T-helper 2 cell treated with Interferon-gamma antibody and Interleukin-4, amounts not matched to agents 5 μg/mL and 100 μg/mL, for 36 hours (primary cell): ENCODE measurements around the gene PTPRM.

Experiments used
- DNase-seq: peaks from one replicate; pipeline ENCODE4 v3.0.0; 2021; ENCODE audit warnings: low spot score
- H3K27ac Mint-ChIP-seq: one replicate; pipeline ENCODE4 v1.8.0; 2021; ENCODE audit warnings: mild to moderate bottlenecking, mixed read lengths
- H3K27me3 Mint-ChIP-seq: one replicate; pipeline ENCODE4 v1.8.0; 2021; ENCODE audit warnings: low read depth, mixed read lengths
- H3K36me3 Mint-ChIP-seq: one replicate; pipeline ENCODE4 v1.8.0; 2021; ENCODE audit warnings: low read depth, mixed read lengths
- H3K4me1 Mint-ChIP-seq: one replicate; pipeline ENCODE4 v1.8.0; 2021; ENCODE audit warnings: low read depth, mixed read lengths
- H3K4me3 Mint-ChIP-seq: one replicate; pipeline ENCODE4 v1.8.0; 2022; ENCODE audit warnings: mild to moderate bottlenecking, moderate library complexity, mixed read lengths
- H3K9me3 Mint-ChIP-seq: one replicate; pipeline ENCODE4 v1.8.0; 2021; ENCODE audit warnings: mixed read lengths

The PTPRM gene

DNA sequence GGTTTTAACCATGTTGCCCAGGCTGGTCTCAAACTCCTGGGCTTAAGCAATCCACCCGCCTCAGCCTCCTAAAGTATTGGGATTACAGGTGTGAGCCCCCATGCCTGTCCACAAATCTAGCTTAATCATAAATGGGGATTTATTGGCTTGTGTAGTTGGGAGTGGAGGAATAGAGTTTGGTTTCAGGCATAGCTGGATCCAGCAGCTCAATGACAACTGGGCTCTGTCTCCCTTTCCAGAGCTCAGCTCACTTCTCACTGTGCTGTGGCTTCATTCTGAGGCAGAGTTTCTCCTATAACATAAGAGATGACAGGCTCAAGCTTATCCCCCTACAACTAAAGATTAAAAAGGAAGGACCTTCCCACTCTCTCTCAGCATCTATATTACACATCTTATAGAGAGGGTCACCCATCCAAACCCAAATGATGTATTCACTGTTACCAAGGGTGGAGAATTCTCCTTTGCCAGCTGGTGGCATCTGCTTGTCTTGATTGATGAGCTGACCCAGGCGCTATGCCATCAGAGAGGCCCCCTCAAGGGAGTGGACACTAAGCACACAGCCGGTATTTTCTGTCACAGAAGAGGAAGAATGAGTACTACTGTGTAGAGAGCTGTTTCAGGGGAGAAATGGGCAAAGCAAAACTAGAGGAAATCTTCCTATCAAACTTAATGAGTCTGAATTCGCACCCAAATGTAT is 280.4 kb downstream of the PTPRM start:
- no peak for DNase-seq
- no peaks in the 10 kb centered on the region for H3K36me3 Mint-ChIP-seq
- no peak overlapping the region for H3K27ac Mint-ChIP-seq
- no peaks in the 10 kb centered on the region for H3K4me1 Mint-ChIP-seq
- H3K27me3 Mint-ChIP-seq = no peaks in the 10 kb centered on the region
- H3K9me3 Mint-ChIP-seq = peaks cover 25% of the 10 kb centered on the region
- no peak overlapping the region for H3K4me3 Mint-ChIP-seq

DNA sequence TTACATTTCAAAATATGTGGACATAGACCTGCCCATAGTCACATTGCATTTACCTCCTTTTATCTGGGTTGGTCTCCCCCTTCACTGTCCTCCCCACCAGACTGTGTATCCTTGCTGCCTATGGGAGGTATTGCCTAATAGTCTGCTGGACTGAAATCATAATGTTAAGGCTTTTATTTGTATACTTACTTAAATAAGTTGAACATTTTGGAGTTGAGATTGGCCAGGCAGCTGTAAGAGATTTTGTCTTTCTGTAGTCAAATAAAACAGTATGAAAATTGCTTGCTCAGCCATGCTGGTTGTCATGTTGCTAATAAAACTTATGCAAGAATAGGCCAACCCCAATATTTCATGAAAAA is 280.9 kb downstream of the PTPRM start:
- peaks cover 25% of the 10 kb centered on the region for H3K9me3 Mint-ChIP-seq
- H3K27ac Mint-ChIP-seq = no peak overlapping the region
- no peak overlapping the region for H3K4me3 Mint-ChIP-seq

DNA sequence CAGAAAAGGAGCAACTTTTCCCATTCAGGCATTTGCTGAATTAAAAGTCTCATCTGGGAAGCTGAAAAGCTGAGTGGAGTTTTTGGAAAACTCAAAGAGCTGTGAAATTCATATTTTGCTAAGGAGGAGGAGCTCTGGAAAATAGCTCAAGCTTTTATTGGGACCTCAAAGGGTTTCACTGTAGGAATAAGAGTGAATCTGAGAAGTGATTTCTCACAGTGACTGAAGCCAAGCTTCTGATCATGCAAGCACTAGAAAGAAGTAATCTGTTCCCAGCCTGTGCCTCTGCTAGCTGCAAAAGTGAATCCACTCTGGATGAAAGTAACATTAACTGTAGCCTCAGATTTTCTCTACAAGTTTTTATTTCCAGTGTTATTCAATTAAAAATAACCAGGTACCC is 283.3 kb downstream of the PTPRM start:
- no peaks in the 10 kb centered on the region for H3K27me3 Mint-ChIP-seq
- H3K36me3 Mint-ChIP-seq = no peaks in the 10 kb centered on the region
- peaks cover 11% of the 10 kb centered on the region for H3K9me3 Mint-ChIP-seq
- no peak overlapping the region for H3K27ac Mint-ChIP-seq
- no peak for DNase-seq
- no peak overlapping the region for H3K4me3 Mint-ChIP-seq
- no peaks in the 10 kb centered on the region for H3K4me1 Mint-ChIP-seq

More for the DNA sequence above, 280.9 kb downstream of the PTPRM start:
- Mint-ChIP-seq H3K4me1 (no peaks in the 10 kb centered on the region), H3K27me3 (no peaks in the 10 kb centered on the region), H3K36me3 (no peaks in the 10 kb centered on the region)
- DNase-seq = no peak

DNA sequence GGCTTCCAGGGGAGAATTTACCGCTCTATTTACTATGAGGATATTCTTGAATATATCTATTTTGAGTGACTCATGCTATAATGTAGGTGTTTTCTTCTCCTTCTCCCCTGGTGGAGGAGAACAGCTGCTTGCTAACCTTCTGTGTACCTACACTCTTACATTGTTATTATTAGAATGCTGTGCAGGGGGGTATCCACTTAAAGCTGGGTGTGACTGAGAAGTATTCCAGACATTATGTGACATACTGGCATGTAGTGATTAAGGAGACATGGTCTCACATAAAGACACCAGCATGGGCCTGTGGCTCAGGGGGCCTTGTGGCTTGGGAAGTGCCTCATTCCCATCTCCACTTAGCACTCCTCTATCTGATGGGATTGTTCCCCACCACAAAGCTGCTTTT is 287.9 kb downstream of the PTPRM start:
- DNase-seq = no peak
- Mint-ChIP-seq H3K9me3 (no peaks in the 10 kb centered on the region), H3K4me3 (no peak overlapping the region), H3K4me1 (no peaks in the 10 kb centered on the region), H3K36me3 (no peaks in the 10 kb centered on the region), H3K27me3 (no peaks in the 10 kb centered on the region), H3K27ac (no peak overlapping the region)

DNA sequence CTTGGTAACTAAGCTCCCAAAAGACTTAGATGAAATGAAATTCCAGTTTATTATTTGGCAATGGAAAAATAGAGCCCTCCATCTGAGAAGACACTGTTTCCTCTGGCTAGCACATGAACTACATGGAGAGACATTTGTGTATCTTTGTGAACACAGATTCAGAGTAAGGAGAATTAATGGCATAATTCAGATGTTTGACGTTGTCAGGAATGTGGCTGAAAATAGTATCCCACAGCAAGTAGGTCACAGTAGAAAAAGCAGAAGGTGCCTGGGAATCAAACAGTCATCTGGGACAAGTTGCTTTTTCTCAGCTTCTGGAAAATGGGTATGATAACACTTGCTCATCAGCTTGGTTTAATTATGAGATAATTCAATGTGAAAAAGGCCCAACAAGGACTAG is 288.6 kb downstream of the PTPRM start:
- Mint-ChIP-seq H3K27me3 (no peaks in the 10 kb centered on the region), H3K36me3 (no peaks in the 10 kb centered on the region), H3K27ac (no peak overlapping the region), H3K9me3 (no peaks in the 10 kb centered on the region), H3K4me1 (no peaks in the 10 kb centered on the region), H3K4me3 (no peak overlapping the region)
- no peak for DNase-seq

DNA sequence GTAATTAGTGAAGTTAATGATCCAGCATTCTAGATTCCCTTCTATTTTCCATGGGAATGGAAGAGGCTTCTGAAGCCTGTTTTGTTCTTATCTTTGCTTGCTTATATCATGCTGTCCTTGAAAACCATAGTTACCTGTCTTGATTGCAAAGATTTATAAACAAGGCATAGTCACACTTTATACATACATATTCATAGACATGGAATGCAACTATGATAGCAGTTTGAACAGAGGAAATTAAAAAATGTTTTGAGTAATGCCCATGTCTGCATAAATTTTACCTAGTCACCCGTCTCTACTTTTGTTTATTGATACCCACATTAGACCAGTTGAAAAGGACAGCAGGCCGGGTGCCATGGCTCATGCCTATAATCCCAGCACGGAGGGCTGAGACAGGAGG is 289.0 kb downstream of the PTPRM start:
- H3K9me3 Mint-ChIP-seq = no peaks in the 10 kb centered on the region

DNA sequence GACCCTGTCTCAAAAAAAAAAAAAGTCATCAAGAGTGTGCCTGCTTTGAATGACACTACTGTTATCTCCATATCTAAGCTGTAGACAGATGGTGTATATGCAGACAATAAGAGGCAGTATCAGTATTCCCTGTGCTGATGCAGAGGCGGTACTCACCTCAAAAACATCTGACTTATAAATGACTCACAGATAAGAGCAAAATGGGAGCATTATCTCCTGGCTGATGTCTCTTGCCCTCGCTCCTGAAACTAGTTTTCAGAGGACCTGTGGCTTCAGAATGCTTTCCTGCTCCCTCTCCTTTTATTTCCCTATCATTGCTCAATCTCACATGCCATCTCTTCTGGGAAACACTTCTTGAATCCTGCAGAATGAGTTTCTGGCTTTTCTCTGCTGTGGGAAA is 289.6 kb downstream of the PTPRM start:
- Mint-ChIP-seq H3K36me3 (no peaks in the 10 kb centered on the region), H3K27me3 (no peaks in the 10 kb centered on the region)

More for the DNA sequence above, 289.0 kb downstream of the PTPRM start:
- H3K27me3 Mint-ChIP-seq = no peaks in the 10 kb centered on the region
- DNase-seq = no peak
- H3K4me3 Mint-ChIP-seq = no peak overlapping the region
- no peak overlapping the region for H3K27ac Mint-ChIP-seq
- H3K36me3 Mint-ChIP-seq = no peaks in the 10 kb centered on the region
- H3K4me1 Mint-ChIP-seq = no peaks in the 10 kb centered on the region

DNA sequence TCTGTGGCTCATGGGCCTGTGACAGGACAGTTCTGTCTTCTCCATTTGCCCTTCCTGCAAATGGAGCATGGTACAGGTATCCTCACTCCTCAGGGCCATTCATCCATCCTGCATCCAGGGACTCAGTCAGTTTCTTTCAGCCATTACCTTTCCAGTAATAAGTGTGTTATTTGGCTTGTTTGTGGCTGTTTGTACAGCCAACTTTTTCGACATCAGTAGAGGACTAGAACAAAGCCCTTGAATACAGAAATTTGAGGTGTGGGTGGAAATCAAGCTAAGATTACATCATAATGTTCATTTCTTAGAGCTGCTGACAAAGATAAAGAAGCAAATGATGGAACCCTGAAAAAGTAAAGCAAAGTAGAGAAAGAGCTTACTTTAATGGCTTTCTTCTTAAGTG is 290.4 kb downstream of the PTPRM start:
- H3K9me3 Mint-ChIP-seq = no peaks in the 10 kb centered on the region
- H3K27ac Mint-ChIP-seq = no peak overlapping the region
- no peak overlapping the region for H3K4me3 Mint-ChIP-seq
- DNase-seq = no peak
- H3K36me3 Mint-ChIP-seq = no peaks in the 10 kb centered on the region
- H3K27me3 Mint-ChIP-seq = no peaks in the 10 kb centered on the region
- H3K4me1 Mint-ChIP-seq = no peaks in the 10 kb centered on the region

More for the DNA sequence above, 289.6 kb downstream of the PTPRM start:
- H3K27ac Mint-ChIP-seq = no peak overlapping the region
- no peaks in the 10 kb centered on the region for H3K9me3 Mint-ChIP-seq
- H3K4me1 Mint-ChIP-seq = no peaks in the 10 kb centered on the region
- H3K4me3 Mint-ChIP-seq = no peak overlapping the region
- no peak for DNase-seq

DNA sequence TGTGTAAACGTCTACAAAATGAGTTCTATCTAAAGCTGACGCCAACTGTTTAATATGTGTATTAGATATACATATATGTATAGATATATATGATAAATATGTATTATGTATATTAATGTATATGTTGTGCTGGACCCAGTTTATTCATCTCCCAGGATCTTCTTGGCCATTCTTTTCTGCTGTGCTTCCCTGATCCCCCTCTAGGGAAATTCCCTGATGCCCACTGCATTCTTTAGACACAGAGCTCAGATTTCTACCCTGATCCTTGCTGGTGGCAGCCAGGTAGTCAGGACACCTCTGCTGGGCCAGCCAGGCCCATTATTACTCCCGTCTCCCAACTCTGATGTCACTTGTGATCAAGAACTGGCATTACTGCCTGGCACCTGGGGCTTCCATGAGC is 292.0 kb downstream of the PTPRM start:
- Mint-ChIP-seq H3K27me3 (no peaks in the 10 kb centered on the region), H3K27ac (no peak overlapping the region), H3K4me3 (no peak overlapping the region), H3K36me3 (no peaks in the 10 kb centered on the region), H3K4me1 (no peaks in the 10 kb centered on the region), H3K9me3 (no peaks in the 10 kb centered on the region)
- DNase-seq = no peak

DNA sequence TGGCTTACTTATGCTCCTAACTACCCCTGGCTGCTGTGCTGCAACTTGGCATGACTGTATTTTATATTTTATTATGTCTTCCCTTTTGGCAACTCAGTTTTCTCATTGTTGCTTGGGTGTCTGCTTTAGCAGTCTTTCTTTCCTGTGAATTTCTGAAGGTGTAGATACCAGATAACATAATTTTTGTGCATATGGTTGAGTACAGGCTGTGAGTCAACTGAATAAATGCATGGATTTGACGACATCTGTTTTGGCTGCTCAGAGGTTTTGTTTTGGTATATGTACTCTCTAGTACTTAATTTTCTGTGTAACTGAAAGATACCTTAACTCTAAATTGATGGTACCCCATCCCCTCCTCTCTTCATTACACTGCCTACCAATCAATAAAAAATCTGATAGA is 303.1 kb downstream of the PTPRM start:
- no peak for DNase-seq
- Mint-ChIP-seq H3K27ac (no peak overlapping the region), H3K4me1 (no peaks in the 10 kb centered on the region), H3K9me3 (peaks cover 14% of the 10 kb centered on the region), H3K27me3 (no peaks in the 10 kb centered on the region), H3K4me3 (no peak overlapping the region), H3K36me3 (no peaks in the 10 kb centered on the region)

DNA sequence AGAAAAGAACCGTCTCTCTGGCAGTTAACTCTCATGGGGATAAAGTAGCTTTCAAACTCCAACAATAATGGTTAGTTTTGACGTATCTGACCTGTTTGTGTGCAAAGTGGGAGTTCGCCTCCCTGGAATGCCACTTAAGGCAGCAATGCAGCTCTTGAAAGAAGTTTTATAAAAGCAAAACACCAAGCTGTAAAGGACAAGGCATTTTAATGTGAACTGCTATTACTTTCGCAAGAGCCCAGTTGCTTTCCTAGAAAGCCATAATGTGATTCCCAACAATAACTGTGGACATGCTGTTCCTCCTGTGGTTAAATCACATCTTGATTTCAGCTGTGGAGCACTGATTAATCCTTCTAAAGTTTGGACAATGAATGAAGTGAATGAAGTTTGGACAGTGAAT is 303.7 kb downstream of the PTPRM start:
- no peak overlapping the region for H3K4me3 Mint-ChIP-seq
- H3K4me1 Mint-ChIP-seq = no peaks in the 10 kb centered on the region
- no peaks in the 10 kb centered on the region for H3K27me3 Mint-ChIP-seq
- H3K27ac Mint-ChIP-seq = no peak overlapping the region
- no peaks in the 10 kb centered on the region for H3K36me3 Mint-ChIP-seq
- DNase-seq = no peak
- peaks cover 14% of the 10 kb centered on the region for H3K9me3 Mint-ChIP-seq

DNA sequence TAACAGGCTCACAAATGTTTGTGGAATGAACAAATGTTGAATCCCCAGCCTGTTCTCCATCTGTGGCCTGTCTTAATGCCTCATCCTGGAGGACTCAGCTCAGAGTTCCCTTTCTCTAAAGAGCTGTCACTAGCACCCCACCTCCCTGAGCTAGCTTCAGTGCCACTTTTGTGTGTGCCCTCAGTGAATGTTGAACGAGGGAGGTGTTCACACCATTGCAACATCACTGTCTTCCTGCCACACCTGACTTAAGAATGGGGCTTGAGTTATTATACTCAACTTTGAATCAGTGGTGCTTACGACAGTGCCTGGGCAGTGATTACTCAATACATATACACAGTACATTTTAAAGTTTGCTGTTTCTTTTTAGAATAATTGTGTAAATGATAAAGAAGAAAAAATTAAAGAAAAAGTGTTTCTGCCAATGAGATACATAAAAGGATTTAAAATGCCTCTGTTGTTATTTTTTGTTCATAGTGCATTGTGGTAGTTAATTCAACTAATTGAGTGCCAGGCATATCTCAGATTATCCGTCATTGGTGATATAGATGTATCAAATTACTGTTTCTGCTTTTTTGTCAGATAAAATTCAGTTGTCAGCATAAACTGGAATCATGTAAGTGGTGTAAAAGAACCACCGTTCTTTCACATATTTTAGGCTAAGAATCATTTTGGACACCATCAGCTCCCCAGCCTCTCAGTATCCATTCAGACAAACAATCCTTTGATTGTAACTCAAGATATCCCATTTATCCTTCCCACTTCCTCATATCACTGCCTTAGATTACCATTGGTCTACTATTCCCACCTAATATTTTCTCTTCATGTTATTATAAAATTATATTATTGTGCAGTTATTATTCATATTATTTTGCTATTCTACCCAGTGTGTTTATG is 304.7 kb downstream of the PTPRM start:
- no peak overlapping the region for H3K27ac Mint-ChIP-seq
- no peak overlapping the region for H3K4me3 Mint-ChIP-seq
- no peaks in the 10 kb centered on the region for H3K27me3 Mint-ChIP-seq

DNA sequence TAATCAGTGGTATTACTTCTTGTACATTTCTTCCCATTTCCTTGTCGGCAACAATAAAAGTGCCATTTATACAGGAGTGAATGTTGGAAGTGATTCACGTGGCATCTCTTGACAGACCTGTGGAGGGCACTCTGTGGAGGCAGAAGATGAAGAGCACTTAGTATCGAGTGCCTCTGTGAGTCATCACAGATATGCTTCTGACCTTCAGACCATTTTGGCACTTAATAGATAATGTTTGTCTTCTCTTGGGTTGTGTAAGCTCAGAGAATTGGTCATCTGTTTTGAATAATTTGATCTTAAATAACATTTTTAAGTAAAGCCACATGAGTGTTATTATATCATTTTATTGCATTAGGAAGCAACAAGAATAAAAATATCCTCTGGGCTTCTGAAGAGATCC is 305.5 kb downstream of the PTPRM start:
- Mint-ChIP-seq H3K27me3 (no peaks in the 10 kb centered on the region), H3K4me1 (no peaks in the 10 kb centered on the region), H3K36me3 (no peaks in the 10 kb centered on the region), H3K4me3 (no peak overlapping the region), H3K9me3 (peaks cover 4% of the 10 kb centered on the region), H3K27ac (no peak overlapping the region)
- no peak for DNase-seq

More for the DNA sequence above, 304.7 kb downstream of the PTPRM start:
- DNase-seq = no peak
- no peaks in the 10 kb centered on the region for H3K4me1 Mint-ChIP-seq
- H3K36me3 Mint-ChIP-seq = no peaks in the 10 kb centered on the region
- H3K9me3 Mint-ChIP-seq = peaks cover 5% of the 10 kb centered on the region

DNA sequence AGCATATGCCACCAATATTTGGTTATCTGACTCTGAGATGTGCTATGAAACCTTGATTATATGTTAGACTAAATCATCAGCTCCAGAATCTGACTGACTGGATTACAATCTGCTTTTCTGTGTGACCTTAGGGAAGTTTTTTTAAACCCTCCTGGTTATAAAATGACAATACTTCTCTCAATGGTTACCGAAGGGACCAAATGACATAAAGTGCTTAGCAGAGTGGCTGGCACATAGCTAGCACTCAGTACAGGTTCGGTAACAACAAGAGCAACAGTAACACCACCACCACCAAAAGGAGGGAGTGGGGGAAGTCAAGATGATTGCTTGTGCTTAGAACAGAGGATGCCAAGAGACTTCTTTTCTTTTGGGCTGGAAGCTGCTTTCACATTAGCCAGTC is 306.2 kb downstream of the PTPRM start:
- H3K9me3 Mint-ChIP-seq = peaks cover 4% of the 10 kb centered on the region
- H3K4me3 Mint-ChIP-seq = no peak overlapping the region
- no peaks in the 10 kb centered on the region for H3K4me1 Mint-ChIP-seq
- no peaks in the 10 kb centered on the region for H3K36me3 Mint-ChIP-seq
- DNase-seq = no peak
- no peak overlapping the region for H3K27ac Mint-ChIP-seq
- no peaks in the 10 kb centered on the region for H3K27me3 Mint-ChIP-seq
